GM19452 (cell line): ENCODE data around the gene TCF7L2.

Source experiments
- ATAC-seq: cut with Tn5 transposase; IDR thresholded peaks from one replicate; pipeline ENCODE4 v1.9.1; 2021; ENCODE audit not compliant: unreplicated experiment

The TCF7L2 gene

DNA sequence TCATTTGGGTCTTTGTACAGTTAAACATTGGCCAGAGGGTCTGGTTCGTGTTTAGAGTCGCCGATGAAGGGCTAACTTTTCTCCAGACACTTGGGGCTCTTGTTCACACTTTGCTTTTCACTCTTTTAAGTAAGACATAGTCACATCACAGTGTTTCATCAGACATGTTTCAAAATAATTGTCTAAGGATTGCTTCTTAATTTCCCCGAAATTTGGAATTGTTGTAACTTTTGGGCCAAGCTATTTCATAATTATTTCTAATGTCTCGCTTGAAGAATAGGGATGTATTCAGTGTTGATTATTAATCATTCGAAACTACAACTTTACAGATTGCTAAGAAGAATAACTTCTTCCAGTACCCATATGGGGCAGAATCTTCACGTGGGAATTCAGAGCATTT is 92.8 kb downstream of the TCF7L2 start:
- no peak for ATAC-seq

- no peak for ATAC-seq
Observed at GRCh38 chr10:113044016-113044755, 94.1 kb downstream of the TCF7L2 start.

DNA sequence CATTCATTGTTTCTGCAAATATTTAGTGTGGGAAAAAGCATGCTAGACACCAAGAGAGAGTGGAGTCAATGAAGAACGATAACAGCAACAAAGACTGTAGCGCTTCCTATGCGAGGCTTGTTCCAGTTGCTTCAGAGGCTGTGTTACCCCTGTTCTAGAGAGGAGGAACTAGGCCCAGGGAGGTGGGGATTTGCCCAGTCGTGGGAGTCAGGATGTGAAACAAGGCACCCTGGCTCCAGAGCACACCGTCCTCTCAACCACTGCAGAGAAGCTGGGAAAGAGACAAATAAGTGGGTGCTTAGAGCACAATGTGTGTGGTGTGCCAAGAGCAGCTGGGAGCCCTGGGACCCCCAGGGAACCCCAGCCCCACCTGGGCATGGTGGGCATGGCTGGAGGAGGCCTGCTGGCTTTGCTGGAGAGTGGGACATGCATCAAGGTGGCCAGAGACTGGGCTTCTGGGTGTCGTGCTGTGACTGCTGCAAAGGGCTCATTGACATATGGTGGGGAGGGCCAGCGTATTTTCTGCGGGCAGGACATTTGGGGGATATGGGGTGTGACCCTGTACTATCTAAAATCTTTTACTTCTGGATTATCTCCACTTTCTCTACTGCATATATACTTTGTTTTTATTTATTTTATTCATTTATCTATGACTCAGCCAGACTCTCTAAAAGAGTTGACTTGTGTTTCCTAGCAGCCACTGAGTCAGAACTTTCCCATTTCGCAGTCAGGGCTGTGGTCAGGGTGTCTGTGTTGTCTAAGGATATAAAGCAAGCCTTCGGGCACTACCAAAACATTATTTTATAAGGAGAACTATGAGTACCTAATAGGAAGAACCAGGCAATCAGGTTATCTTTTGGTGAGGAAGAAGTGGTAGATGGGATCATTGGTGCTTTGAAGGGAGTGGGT is 95.4 kb downstream of the TCF7L2 start:
- no peak for ATAC-seq

GRCh38 chr10:113047151-113047550 is 97.1 kb downstream of the TCF7L2 start:
- no peak for ATAC-seq

GRCh38 chr10:113047605-113047962 is 97.5 kb downstream of the TCF7L2 start:
- no peak for ATAC-seq

- no peak for ATAC-seq
Observed at GRCh38 chr10:113047963-113048781, 98.1 kb downstream of the TCF7L2 start.

DNA sequence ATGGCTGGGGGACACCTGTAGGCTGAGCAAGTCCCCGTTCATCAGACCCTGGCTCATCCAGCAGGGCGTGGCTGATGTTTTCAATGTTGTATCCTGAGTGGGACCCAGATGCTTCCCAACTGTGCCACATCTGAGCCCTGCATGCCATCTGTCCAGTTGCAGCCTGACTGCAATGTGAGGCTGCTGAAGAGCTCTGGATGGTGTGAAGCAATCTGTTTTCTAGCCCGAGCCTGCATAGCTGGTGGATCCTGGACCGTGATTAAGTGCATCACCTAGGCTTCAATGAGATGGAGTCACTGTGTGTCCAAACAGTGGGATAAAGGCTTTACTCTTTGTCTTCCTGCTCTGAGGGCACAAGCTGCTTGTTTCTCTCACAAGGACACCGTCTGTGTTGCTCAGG is 99.8 kb downstream of the TCF7L2 start:
- ATAC-seq: no peak

- no peak for ATAC-seq
Observed at GRCh38 chr10:113052076-113052830, 102.2 kb downstream of the TCF7L2 start.

DNA sequence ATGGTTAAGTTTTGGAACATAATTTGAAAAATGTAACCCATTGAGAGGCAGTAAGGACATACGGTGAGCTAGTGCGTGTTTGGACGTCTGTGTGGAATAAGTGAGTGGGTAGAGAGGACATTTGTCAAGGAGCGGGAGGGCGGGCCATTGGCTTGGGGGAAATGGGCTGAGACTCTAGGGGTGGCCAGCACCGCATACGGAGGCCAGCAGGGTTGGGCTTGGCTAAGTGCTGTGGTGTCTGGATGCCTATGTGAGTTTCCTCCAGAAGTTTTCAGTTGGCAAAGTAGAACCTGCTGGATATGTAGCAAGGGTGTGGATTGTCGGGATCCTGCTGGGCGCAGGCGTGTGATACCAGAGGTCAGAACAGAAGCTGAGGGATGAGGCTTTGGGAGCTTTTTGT is 103.0 kb downstream of the TCF7L2 start:
- ATAC-seq: no peak

DNA sequence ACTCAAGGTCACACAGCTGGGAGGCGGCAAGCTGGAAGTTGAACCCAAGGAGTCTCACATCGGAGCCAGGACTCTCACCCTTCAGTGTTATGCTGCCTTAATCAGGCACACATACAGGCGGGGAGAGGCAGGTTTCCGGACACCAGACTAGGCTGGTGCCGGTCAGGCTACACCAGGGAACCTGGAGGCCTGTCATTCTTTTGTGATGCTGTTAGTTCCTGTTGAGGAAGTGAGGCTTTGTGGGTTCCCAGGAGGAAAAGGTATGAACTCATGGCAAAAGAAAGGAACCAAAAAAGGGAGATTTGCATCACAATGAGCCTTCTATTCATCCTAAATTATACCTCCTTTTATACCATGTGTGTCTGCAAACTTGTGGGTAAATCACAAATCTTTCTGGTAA is 103.8 kb downstream of the TCF7L2 start:
- no peak for ATAC-seq

DNA sequence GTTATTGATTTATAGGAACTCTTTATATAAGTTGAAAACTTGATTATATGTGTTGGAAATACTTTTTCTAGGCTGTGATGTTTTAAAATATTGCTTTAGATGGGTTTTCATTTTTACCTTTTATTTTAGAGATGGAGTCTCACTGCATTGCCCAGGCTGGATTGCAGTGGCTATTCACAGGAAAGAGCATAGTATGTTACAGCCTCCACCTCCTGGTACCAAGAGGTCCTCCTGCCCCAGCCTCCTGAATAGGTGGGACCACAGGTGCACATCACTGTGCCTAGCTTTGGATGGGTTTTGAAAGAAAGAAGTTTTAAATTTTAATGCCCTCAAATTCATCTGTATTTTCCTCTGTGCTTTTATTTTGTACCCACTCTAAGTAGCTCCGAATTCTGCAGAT is 105.4 kb downstream of the TCF7L2 start:
- no peak for ATAC-seq

DNA sequence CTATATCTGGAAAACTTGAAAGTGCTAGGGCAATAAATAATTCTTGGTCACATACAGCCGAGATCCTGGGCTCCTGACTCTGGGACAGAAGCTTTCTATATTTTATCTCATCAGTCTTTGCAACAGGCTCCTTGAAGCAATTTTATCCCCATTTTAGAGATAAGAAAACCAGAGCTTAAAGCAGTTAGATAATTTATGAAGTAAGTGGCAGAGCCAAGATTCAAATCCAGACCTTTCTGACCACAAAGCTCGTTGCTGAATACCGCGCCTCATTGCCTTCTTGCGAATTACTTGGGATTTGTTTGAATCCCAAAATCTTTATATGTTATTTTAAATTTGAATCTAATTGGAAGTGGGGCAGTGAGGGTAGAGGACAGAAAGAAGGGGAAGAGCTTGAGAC is 106.0 kb downstream of the TCF7L2 start:
- no peak for ATAC-seq

DNA sequence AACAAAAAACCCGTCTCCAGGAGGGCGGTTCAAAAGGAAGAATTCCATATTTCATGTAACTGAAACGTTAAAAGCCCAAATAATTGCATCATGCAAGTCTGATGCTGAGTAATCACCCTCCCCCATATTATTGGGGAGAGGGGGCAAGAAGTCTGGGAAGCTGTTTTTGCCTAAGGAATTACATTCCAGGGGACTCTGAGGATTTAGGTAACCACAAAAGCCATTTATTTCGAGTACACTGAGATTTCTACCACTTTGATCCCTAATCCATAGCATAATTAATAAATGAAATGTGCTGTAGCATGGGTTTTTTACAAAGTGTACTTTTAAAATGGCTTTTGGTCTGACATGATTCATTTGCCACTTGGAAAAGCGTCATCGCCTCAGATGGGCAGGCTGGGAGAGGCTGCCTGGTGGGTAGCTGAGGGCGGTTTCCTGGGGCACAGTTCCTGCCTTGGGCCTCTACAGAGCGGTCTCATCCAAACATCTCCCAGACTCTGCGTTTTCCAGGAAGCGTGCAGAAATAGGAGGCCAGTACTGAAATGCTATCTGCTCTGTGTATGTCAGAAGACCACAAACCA is 106.5 kb downstream of the TCF7L2 start:
- ATAC-seq: no peak

- no peak for ATAC-seq
Observed at GRCh38 chr10:113057948-113058522, 108.0 kb downstream of the TCF7L2 start.

- no peak for ATAC-seq
Observed at GRCh38 chr10:113058523-113059370, 108.7 kb downstream of the TCF7L2 start.

DNA sequence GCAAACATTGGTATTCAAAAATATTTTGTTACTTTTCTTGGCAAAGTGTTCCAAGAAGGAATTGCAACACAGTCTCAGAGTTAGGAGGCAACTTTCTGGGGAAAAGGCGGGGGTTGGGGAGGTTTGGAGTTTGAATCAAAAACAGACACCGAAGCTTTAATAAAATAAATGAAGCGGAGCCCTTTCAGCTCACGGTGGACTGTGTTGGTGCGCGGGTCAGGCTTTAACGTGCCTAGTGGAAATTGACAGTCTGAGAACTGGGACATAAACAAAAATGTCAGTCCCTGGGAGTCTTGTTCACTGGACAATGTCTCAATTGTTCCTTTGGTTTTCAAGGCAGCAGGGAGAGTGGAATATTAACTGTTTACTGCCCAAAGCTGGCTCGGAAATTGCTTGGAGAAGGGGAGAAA is 109.3 kb downstream of the TCF7L2 start:
- ATAC-seq: no peak

DNA sequence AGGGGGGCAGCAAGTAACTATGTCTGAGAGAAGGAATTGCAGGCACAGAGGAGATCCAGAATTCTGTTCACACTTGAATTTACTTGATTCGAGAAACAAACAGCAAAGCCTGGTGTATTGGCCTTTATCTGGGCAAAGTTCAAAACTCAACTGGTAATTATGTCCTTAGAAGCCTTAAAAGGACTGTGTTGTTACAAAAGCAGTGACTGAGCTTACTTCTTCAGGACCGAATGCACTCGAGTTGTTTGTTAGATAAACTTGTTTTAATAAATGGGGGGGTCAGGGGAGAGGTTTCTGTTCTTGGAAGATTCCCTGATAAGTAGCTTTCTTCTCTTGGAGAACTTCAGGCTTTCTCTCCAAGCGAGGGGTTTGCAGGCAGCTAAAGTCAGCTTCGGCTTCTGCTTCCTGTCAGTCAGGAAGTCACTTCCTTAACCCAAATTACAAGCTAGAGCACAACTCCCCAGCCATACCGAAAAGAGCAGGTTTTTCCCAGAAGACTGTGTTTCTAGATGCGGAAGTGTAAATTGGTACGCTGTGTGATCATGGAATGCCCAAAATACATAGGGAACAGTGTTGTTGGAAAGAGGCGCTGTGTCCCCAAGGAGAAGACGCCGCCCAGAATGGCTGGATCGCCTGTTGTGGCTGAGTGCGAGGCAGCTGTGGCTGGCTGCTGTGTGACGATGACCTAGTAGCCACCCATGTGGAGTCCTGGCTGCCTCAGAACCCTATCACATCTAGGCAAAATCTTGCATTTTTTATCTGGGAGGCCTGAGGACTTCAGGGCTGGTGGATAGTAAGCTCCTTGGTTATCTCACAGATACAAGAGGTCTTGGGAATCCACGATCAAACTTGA is 110.4 kb downstream of the TCF7L2 start:
- ATAC-seq: no peak

GRCh38 chr10:113061054-113061430 is 111.0 kb downstream of the TCF7L2 start:
- no peak for ATAC-seq
